K562 (cell line): ENCODE data around the gene MAST4. TPM values are rescaled to one million over a fixed set of nuclear protein-coding genes. Genes with fewer than 3 reads are reported as not detected.
A peak's percentile ranks its signal among the peaks of the same experiment; 100 is the strongest.

Source experiments
- ATAC-seq: fragments of 200-7000 bp; cut with Tn5 transposase; 3 replicates; pipeline ENCODE4 v1.9.1; 2020; ENCODE audit warnings: moderate library complexity
- BruUV-seq: library from RNA; stranded (reverse); fragments of 400-500 nt; replicated peaks from 2 replicates; lab custom pipeline; 2021; lab: Mats Ljungman, UMichigan
- CTCF ChIA-PET: fragments of 300-600 bp; formaldehyde crosslinking; extraction: SDS; loops from one replicate; lab custom pipeline; 2021; ENCODE audit warnings: low intra/inter-chr PET ratio; lab: Yijun Ruan, JAX
- POLR2A ChIA-PET: fragments of 300-600, 350-650 bp; sonication (Branson Sonifier 250); formaldehyde crosslinking; extraction: SDS; loops from one replicate; lab custom pipeline; 2021; ENCODE audit warnings: antibody characterized with exemption, inconsistent platforms; lab: Yijun Ruan, JAX
- DNase-seq, 4 experiments: peaks; one replicate each; pipeline versions ENCODE4 v3.0.0 to v3.0.0-alpha.2; 2011 to 2018; ENCODE audit warnings: low spot score in 3 of 4, mixed read lengths in 3 of 4; ENCODE audit errors: extremely low read depth in 1 of 4
- FAIRE-seq: peaks from 2 replicates; lab custom pipeline; 2011; peaks lifted over from hg19 to GRCh38; lab: Jason Lieb, UNC
- H2AFZ ChIP-seq: 2 replicates; pipeline ENCODE4 v1.6.0; 2011; ENCODE audit warnings: low read depth, low read length, control low read depth, inconsistent platforms
- H3K27ac ChIP-seq: fragments of 200-600 bp; 3 replicates; pipeline ENCODE4 v1.8.0; 2011; ENCODE audit warnings: low read depth, mild to moderate bottlenecking, control low read depth, inconsistent platforms, low read length, moderate library complexity, mixed read lengths; ENCODE audit errors: extremely low read depth
- H3K27me3 ChIP-seq, 2 experiments: fragments of 300-600 bp in 1 of 2; 2 replicates in 1 of 2; 3 replicates in 1 of 2; pipeline versions ENCODE4 v1.6.0 to v1.8.0; 2011; ENCODE audit warnings: inconsistent platforms in 2 of 2, low read length in 2 of 2, mild to moderate bottlenecking in 1 of 2, mixed read lengths in 1 of 2, moderate library complexity in 1 of 2; ENCODE audit not compliant: control insufficient read depth in 2 of 2, insufficient read depth in 2 of 2
- H3K36me3 ChIP-seq: fragments of 300-600 bp; 3 replicates; pipeline ENCODE4 v1.8.0; 2011; ENCODE audit warnings: mild to moderate bottlenecking, low read length, inconsistent platforms; ENCODE audit not compliant: control insufficient read depth, insufficient read depth
- H3K4me1 ChIP-seq, 2 experiments: fragments of 200-600 bp in 1 of 2; replicated peaks in 1 of 2; 2 replicates in 1 of 2; 3 replicates in 1 of 2; pipeline versions ENCODE4 v1.5.1 to v1.8.0; 2011; ENCODE audit warnings: inconsistent platforms in 2 of 2, low read length in 2 of 2, mild to moderate bottlenecking in 1 of 2, mixed read lengths in 1 of 2, moderate library complexity in 1 of 2; ENCODE audit not compliant: control insufficient read depth in 2 of 2, insufficient read depth in 2 of 2
- H3K4me2 ChIP-seq: 2 replicates; pipeline ENCODE4 v1.6.1; 2011; ENCODE audit warnings: low read length, control low read depth, inconsistent platforms, mixed read lengths; ENCODE audit not compliant: insufficient read depth
- H3K4me3 ChIP-seq: fragments of 200-600 bp; sonication (generic), shearing (Covaris generic); 2 replicates; pipeline ENCODE4 v1.5.1; 2016; ENCODE audit warnings: control low read depth, inconsistent platforms
- H3K79me2 ChIP-seq: fragments of 200-600 bp; 3 replicates; pipeline ENCODE4 v1.8.0; 2011; ENCODE audit warnings: low read length, inconsistent platforms; ENCODE audit not compliant: control insufficient read depth, insufficient read depth
- H3K9ac ChIP-seq, 2 experiments: 2 replicates each; pipeline versions ENCODE4 v1.6.0 to v1.6.1; 2011; ENCODE audit warnings: low read depth in 2 of 2, low read length in 2 of 2, control low read depth in 1 of 2, inconsistent platforms in 1 of 2, mild to moderate bottlenecking in 1 of 2, mixed read lengths in 1 of 2; ENCODE audit not compliant: insufficient read depth in 1 of 2
- H3K9me1 ChIP-seq: one replicate; pipeline ENCODE4 v1.6.0; 2011; ENCODE audit warnings: inconsistent platforms, mild to moderate bottlenecking, low read length, moderate library complexity; ENCODE audit not compliant: control insufficient read depth, insufficient read depth
- H3K9me3 ChIP-seq: replicated peaks from 2 replicates; pipeline ENCODE4 v1.5.1; 2011; ENCODE audit warnings: low read depth, low read length, inconsistent platforms; ENCODE audit not compliant: control insufficient read depth, insufficient read depth
- H4K20me1 ChIP-seq: replicated peaks from 2 replicates; pipeline ENCODE4 v1.6.1; 2011; ENCODE audit warnings: low read length, inconsistent platforms, mixed read lengths; ENCODE audit not compliant: control insufficient read depth, insufficient read depth
- HDAC2 ChIP-seq: fragments of 450-650 bp; IDR thresholded peaks from 2 replicates; pipeline ENCODE4 v1.6.1; 2016; ENCODE audit warnings: mild to moderate bottlenecking
- PHF21A ChIP-seq: fragments of 450-650 bp; IDR thresholded peaks from 2 replicates; pipeline ENCODE4 v1.6.1; 2017; ENCODE audit warnings: low read depth, borderline replicate concordance
- RBM15 ChIP-seq: fragments of 200-400 bp; formaldehyde crosslinking; IDR thresholded peaks from 2 replicates; pipeline ENCODE4 v1.6.1; 2018; ENCODE audit warnings: mild to moderate bottlenecking, low read length, moderate library complexity; ENCODE audit not compliant: insufficient read depth
- TCF3 ChIP-seq: sonication (generic); formaldehyde crosslinking; IDR thresholded peaks from 2 replicates; pipeline ENCODE4 v1.4.0; 2020; ENCODE audit warnings: mild to moderate bottlenecking, missing genetic modification reagents
- XRCC3 ChIP-seq: fragments of 450-650 bp; IDR thresholded peaks from 2 replicates; pipeline ENCODE4 v1.6.1; 2017; ENCODE audit warnings: mild to moderate bottlenecking, moderate library complexity
- WGBS: fragments of 100-300 bp; shearing (Covaris generic); methylation state at CpG from one replicate; pipeline ENCODE4 v1.1.6; 2016; ENCODE audit warnings: low coverage, mixed read lengths; ENCODE audit not compliant: insufficient coverage; ENCODE audit errors: missing lambda C conversion rate; 5-methylcytosine and 5-hydroxymethylcytosine counted together
- in situ Hi-C: fragments of 300-500 bp; cut with MboI; formaldehyde crosslinking; loops from 4 replicates; pipeline ENCODE4 v1.15.0; 2018; ENCODE audit warnings: inconsistent platforms, mixed read lengths
- intact Hi-C: fragments of 100-400 bp; cut with micrococcal nuclease; formaldehyde crosslinking; loops from 2 replicates; pipeline ENCODE4 v1.14.2; 2022
- polyA plus RNA-seq, 8 experiments: library from polyadenylated mRNA; depleted of rRNA in 4 of 8; stranded (reverse) in 5 of 8; unstranded in 3 of 8; fragments of >200 nt; fragmentation: Nextera tagmentation in 2 of 8; fragmentation: Illumina TruSeq in 1 of 8; extraction: Ambion mirVana in 2 of 8; extraction: Trizol in 1 of 8; gene quantifications; 2 replicates each; pipeline versions ENCODE4 v1.2.1 to v1.2.3, GENCODE V29; 2011 to 2014; ENCODE audit warnings: inconsistent platforms in 1 of 8, missing spikeins in 1 of 8
- total RNA-seq, 7 experiments: library from RNA; depleted of rRNA in 6 of 7; stranded (reverse); fragments of >200 nt in 6 of 7; fragmentation: Illumina TruSeq in 2 of 7; extraction: Trizol in 2 of 7; gene quantifications; 2 replicates each; pipeline versions ENCODE4 v1.2.1 to v1.2.3, GENCODE V29; 2011 to 2021; ENCODE audit warnings: low replicate concordance in 1 of 7
- TF ChIP-seq, protein P1 (sequence below): fragments of 250-450 bp; sonication (Bioruptor Pico); IDR thresholded peaks from 2 replicates; pipeline ENCODE4 v1.8.0; 2022; ENCODE audit warnings: inconsistent platforms

MAST4 gene
- total and polyA plus RNA-seq, 9 of the 15 experiments (the other 6 are each of a cell fraction or from before 2014, with no cell fraction given), result 0.88 to 10.1 (median 5.2) TPM

DNA sequence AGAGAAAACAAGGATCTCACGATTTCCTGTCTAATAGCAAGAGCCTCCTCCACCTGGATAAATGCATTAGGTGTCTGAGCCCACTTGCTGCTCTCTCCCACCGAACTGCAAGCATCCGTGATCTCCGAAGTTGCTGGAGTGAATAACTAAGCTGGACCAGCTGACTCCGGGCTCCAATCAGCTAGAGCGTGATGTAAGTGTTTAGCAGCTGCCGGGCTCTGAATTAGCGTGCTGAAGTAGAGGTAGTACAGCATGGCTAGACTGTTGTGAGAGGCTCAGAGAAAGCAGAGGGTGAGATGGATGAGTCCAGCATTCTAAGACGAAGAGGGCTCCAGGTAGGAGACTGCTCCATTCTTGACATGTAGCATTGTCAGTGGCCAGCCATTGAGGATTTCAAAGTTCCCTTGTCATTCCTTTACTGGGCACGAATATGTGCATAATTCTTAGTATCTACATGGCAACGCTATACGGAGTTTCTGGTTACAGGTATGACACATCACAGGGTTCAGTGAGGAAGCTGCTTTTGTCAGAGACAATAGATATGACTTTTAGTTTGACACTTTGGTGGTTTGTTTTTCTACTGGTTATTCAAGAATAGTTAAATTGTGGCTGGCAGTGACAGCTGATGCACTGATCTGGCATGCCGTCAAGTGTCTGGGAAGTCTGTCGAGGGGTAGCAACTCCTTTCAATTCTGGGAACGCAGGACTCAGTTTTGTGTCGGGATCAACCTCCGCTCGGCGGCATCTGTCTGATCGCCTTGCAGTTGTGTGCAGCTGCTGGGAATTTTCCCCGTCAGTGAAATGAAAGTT lies 232.6 kb downstream of the MAST4 start:
- FAIRE-seq, result no peak
- peak; percentile 57; the same call in 2 of the 3 replicates for ATAC-seq
- DNase-seq, result no peak
- ChIA-PET POLR2A (no interaction called here), CTCF (no interaction called here)
- H3K27ac ChIP-seq, result no peak overlapping the region
- no peaks in the 10 kb centered on the region for H4K20me1 ChIP-seq
- no peak overlapping the region for H3K4me3 ChIP-seq
- WGBS, result 0% methylated on average over 21 of the region's 21 CpGs
- H3K36me3 ChIP-seq, result no peaks in the 10 kb centered on the region
- no peaks in the 10 kb centered on the region for H3K79me2 ChIP-seq
- no peak overlapping the region for H3K9ac ChIP-seq
- H3K4me1 ChIP-seq, result no peaks in the 10 kb centered on the region
- BruUV-seq, result no TSS peak
- TF ChIP-seq, protein P1, sequence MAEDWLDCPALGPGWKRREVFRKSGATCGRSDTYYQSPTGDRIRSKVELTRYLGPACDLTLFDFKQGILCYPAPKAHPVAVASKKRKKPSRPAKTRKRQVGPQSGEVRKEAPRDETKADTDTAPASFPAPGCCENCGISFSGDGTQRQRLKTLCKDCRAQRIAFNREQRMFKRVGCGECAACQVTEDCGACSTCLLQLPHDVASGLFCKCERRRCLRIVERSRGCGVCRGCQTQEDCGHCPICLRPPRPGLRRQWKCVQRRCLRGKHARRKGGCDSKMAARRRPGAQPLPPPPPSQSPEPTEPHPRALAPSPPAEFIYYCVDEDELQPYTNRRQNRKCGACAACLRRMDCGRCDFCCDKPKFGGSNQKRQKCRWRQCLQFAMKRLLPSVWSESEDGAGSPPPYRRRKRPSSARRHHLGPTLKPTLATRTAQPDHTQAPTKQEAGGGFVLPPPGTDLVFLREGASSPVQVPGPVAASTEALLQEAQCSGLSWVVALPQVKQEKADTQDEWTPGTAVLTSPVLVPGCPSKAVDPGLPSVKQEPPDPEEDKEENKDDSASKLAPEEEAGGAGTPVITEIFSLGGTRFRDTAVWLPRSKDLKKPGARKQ, result no peak
- TF ChIP-seq PHF21A, result no peak
- TF ChIP-seq XRCC3, result no peak
- no peak for TF ChIP-seq TCF3 (CRISPR knock-in tag)
- TF ChIP-seq HDAC2, result no peak
- no peak for TF ChIP-seq RBM15
- TF ChIP-seq, all 486 proteins: peak for 0
- Histone ChIP-seq H2AFZ (no peak overlapping the region), H3K27me3 (peaks cover 0 to 17% of the 10 kb centered on the region in 2 experiments; a peak in 2 of 5 replicates), H3K9me1 (no peaks in the 10 kb centered on the region), H3K4me2 (no peak overlapping the region), H3K9me3 (no peaks in the 10 kb centered on the region)
- intact Hi-C loops, result no loop called here
- in situ Hi-C loops, result loop anchor here (10.0 kb wide), 1 partner anchor 386 kb away; no protein-coding TSS in a partner anchor
